ENCODE results near the gene NUP188. TPM values are rescaled to one million over a fixed set of nuclear protein-coding genes. Genes with fewer than 3 reads are reported as not detected.

Gene NUP188
- total and polyA plus RNA-seq, 2 of the 13 experiments (the other 11 are each of a cell fraction or from before 2014, with no cell fraction given) = 28.0 to 38.5 TPM

GRCh38 chr9:128947527-128948301 is at the start of gene NUP188, which contains the start of gene DOLK (continued):
- TF ChIP-seq SNAPC4 (CRISPR knock-in tag; IDR thresholded peaks at IDR 0.05) (no peak), CBFB (CRISPR knock-in tag; IDR thresholded peaks at IDR 0.05) (peak; percentile 36; the same call in 1 of the 2 replicates), ZBTB2 (CRISPR knock-in tag; IDR thresholded peaks at IDR 0.05; ENCODE audit: low read depth) (no peak; the same call in 1 of the 2 replicates), RBAK (CRISPR knock-in tag; IDR thresholded peaks at IDR 0.05) (no peak), ZNF280D (CRISPR knock-in tag; IDR thresholded peaks at IDR 0.05) (no peak), NBN (conservative IDR thresholded peaks at IDR 0.05) (no peak), HMG20A (CRISPR knock-in tag; IDR thresholded peaks at IDR 0.05; ENCODE audit: borderline replicate concordance) (no peak), ZNF672 (CRISPR knock-in tag; IDR thresholded peaks at IDR 0.05) (0 out of 2 replicates have a peak, but pooled peaks have one; percentile 13), ISL2 (CRISPR knock-in tag; IDR thresholded peaks at IDR 0.05) (peak; percentile 78; the same call in 1 of the 2 replicates), ZGPAT (CRISPR knock-in tag; IDR thresholded peaks at IDR 0.05) (peak; percentile 93), ARHGAP35 (CRISPR knock-in tag; IDR thresholded peaks at IDR 0.05; ENCODE audit: borderline replicate concordance) (no peak), TMF1 (CRISPR knock-in tag; IDR thresholded peaks at IDR 0.05; ENCODE audit: low read depth) (no peak), ZNF691 (CRISPR knock-in tag; IDR thresholded peaks at IDR 0.05; ENCODE audit: borderline replicate concordance, low read depth) (peak; percentile 13; the same call in 1 of the 2 replicates), NFIB (CRISPR knock-in tag; IDR thresholded peaks at IDR 0.05; ENCODE audit: borderline replicate concordance) (no peak)

All from HepG2 (cell line).